Gastrocnemius medialis (tissue), 4 donors: ENCODE results near the gene PRELID1.

Experiments
- POLR2A ChIP-seq, 2 donors: fragments of 450-650 bp; IDR thresholded peaks; one replicate each; pipeline ENCODE4 v1.6.1; 2017; ENCODE audit warnings: antibody characterized with exemption in 2 of 2, mild to moderate bottlenecking in 2 of 2, moderate library complexity in 2 of 2
- TF ChIP-seq, protein P1 (sequence below), 5 experiments: fragments of 450-650 bp in 3 of 5; fragments of 200-600 bp in 2 of 5; sonication (generic) in 2 of 5; IDR thresholded peaks in 4 of 5; conservative IDR thresholded peaks in 1 of 5; 1 replicate in 4 of 5; 2 replicates in 1 of 5; pipeline ENCODE4 v1.5.1; 2016 to 2019; ENCODE audit warnings: antibody characterized with exemption in 5 of 5, mild to moderate bottlenecking in 3 of 5, moderate library complexity in 3 of 5

DNA sequence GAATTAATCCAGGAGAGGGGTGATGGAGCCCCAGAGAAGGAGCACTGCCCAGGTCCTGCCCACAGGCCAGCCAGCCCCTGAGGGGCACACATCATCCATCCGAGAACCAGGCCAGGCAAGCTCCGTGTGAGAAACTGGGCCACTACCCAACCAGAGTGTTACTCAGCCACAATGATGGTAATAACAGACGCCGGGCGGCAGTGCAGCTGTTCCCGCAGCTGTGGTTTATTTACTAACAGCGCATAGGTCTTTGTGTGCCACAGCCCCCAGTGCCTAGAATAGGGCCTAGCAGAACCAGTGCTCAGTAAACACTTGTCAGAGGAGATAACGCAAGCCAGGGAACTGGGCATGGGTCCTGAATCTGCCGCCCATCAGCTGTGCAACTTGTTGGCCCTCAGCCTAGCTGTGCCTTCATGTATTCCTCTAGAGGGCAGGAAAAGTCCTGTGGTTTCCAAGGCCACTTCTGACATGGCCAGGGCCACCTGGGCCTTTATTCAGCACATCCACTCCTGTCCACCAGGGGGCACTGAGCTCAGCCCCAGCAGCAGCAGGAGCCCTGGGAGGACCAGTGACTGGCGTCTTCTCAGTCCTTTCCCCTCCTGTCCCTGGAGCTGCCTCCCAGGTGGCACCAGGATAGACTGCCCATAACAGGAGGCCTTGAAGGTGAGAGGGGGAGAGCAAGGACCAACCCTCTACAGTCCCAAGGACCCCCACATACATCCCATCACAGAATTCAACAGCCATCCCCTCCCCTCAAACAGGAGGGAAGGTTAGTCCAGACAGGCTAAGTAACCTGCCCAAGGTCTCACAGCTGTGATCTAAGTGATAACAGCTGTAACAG lies 6.0 kb downstream of the PRELID1 start:
- TF ChIP-seq, protein P1, sequence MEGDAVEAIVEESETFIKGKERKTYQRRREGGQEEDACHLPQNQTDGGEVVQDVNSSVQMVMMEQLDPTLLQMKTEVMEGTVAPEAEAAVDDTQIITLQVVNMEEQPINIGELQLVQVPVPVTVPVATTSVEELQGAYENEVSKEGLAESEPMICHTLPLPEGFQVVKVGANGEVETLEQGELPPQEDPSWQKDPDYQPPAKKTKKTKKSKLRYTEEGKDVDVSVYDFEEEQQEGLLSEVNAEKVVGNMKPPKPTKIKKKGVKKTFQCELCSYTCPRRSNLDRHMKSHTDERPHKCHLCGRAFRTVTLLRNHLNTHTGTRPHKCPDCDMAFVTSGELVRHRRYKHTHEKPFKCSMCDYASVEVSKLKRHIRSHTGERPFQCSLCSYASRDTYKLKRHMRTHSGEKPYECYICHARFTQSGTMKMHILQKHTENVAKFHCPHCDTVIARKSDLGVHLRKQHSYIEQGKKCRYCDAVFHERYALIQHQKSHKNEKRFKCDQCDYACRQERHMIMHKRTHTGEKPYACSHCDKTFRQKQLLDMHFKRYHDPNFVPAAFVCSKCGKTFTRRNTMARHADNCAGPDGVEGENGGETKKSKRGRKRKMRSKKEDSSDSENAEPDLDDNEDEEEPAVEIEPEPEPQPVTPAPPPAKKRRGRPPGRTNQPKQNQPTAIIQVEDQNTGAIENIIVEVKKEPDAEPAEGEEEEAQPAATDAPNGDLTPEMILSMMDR (IDR thresholded peaks at IDR 0.05 in 4 of 5, conservative IDR thresholded peaks at IDR 0.05 in 1 of 5) = peak; percentile 83 to 95 (median 87)
- TF ChIP-seq POLR2A (IDR thresholded peaks at IDR 0.05) = no peak
